BJ (cell line): ENCODE results near the gene MKI67. TPM values are rescaled to one million over a fixed set of nuclear protein-coding genes. Genes with fewer than 3 reads are reported as not detected.

Experiments used
- CTCF ChIA-PET: fragments of 350-600 bp; formaldehyde crosslinking; extraction: SDS; loops from one replicate; lab custom pipeline; 2021; ENCODE audit warnings: antibody characterized with exemption, inconsistent platforms; lab: Yijun Ruan, JAX
- POLR2A ChIA-PET: fragments of 300-600 bp; sonication (Branson Sonifier 250); formaldehyde crosslinking; extraction: SDS; loops from one replicate; lab custom pipeline; 2021; ENCODE audit warnings: antibody characterized with exemption; lab: Charles Lee
- DNase-seq: peaks from one replicate; pipeline ENCODE4 v3.0.0-alpha.2; 2011; ENCODE audit warnings: low read depth
- H3K27me3 ChIP-seq: 2 replicates; pipeline ENCODE4 v1.6.0; 2011; ENCODE audit warnings: low read length; ENCODE audit not compliant: control insufficient read depth, insufficient read depth
- H3K36me3 ChIP-seq: 2 replicates; pipeline ENCODE4 v1.5.1; 2011; ENCODE audit warnings: low read length; ENCODE audit not compliant: control insufficient read depth, insufficient read depth
- H3K4me3 ChIP-seq: 2 replicates; pipeline ENCODE4 v1.5.1; 2011; ENCODE audit warnings: low read depth, mild to moderate bottlenecking, control low read depth, low read length
- CTCF ChIP-seq: IDR thresholded peaks from 2 replicates; pipeline ENCODE4 v1.5.1; 2011; ENCODE audit warnings: low read depth, mild to moderate bottlenecking, control low read depth, inconsistent platforms, low read length, moderate library complexity; ENCODE audit not compliant: insufficient read depth
- polyA plus RNA-seq: library from polyadenylated mRNA; depleted of rRNA; stranded (reverse); fragments of >200 nt; gene quantifications from 2 replicates; pipeline ENCODE4 v1.2.3, GENCODE V29; 2011

Gene MKI67
- polyA plus RNA-seq, 1 experiment, result 11.8 TPM

- H3K36me3 ChIP-seq, result no peaks in the 10 kb centered on the region
- TF ChIP-seq CTCF, result no peak
- ChIA-PET POLR2A (no interaction called here), CTCF (interaction anchor here (7.2 kb wide), 1 partner anchor 67 kb away, joined by 137 read pairs; no protein-coding TSS in a partner anchor)
- peaks cover 5% of the 10 kb centered on the region for H3K27me3 ChIP-seq
- DNase-seq, result no peak
- no peak overlapping the region for H3K4me3 ChIP-seq
Measured at GRCh38 chr10:128084991-128085390, 41.2 kb downstream of the MKI67 start.

- Histone ChIP-seq H3K27me3 (peaks cover 5% of the 10 kb centered on the region), H3K36me3 (no peaks in the 10 kb centered on the region), H3K4me3 (no peak overlapping the region)
- no peak for TF ChIP-seq CTCF
- DNase-seq, result no peak
- POLR2A ChIA-PET, result no interaction called here
- CTCF ChIA-PET, result interaction anchor here (1.1 to 7.2 kb wide), 3 partner anchors 15 to 128 kb away, joined by 3 to 137 read pairs (median 5); no protein-coding TSS in a partner anchor
Measured at GRCh38 chr10:128084364-128084763, 41.9 kb downstream of the MKI67 start.

- no peak for TF ChIP-seq CTCF
- ChIA-PET POLR2A (no interaction called here), CTCF (interaction anchor here (1.1 to 7.2 kb wide), 3 partner anchors 14 to 129 kb away, joined by 3 to 137 read pairs (median 5); no protein-coding TSS in a partner anchor)
- H3K27me3 ChIP-seq, result peaks cover 6% of the 10 kb centered on the region
- H3K4me3 ChIP-seq, result no peak overlapping the region
- DNase-seq, result no peak
- no peaks in the 10 kb centered on the region for H3K36me3 ChIP-seq
Measured at GRCh38 chr10:128083191-128083895, 42.9 kb downstream of the MKI67 start.

GRCh38 chr10:128081720-128082119 is 44.5 kb downstream of the MKI67 start:
- TF ChIP-seq CTCF, result no peak
- ChIA-PET POLR2A (interaction anchor here (0.6 kb wide), 1 partner anchor 45 kb away, joined by 14 read pairs; no protein-coding TSS in a partner anchor), CTCF (interaction anchor here (1.5 to 7.2 kb wide), 4 partner anchors 12 to 131 kb away, joined by 4 to 137 read pairs (median 8); no protein-coding TSS in a partner anchor)
- Histone ChIP-seq H3K4me3 (no peak overlapping the region), H3K27me3 (peaks cover 6% of the 10 kb centered on the region), H3K36me3 (no peaks in the 10 kb centered on the region)
- DNase-seq, result no peak

GRCh38 chr10:128081222-128081621 is 45.0 kb downstream of the MKI67 start:
- H3K36me3 ChIP-seq, result no peaks in the 10 kb centered on the region
- peaks cover 6% of the 10 kb centered on the region for H3K27me3 ChIP-seq
- ChIA-PET CTCF (interaction anchor here (1.5 to 7.2 kb wide), 4 partner anchors 12 to 131 kb away, joined by 4 to 137 read pairs (median 8); no protein-coding TSS in a partner anchor), POLR2A (no interaction called here)
- no peak for TF ChIP-seq CTCF
- no peak overlapping the region for H3K4me3 ChIP-seq
- no peak for DNase-seq
